ENCODE measurements around the gene MCCD1.

Gene MCCD1

DNA sequence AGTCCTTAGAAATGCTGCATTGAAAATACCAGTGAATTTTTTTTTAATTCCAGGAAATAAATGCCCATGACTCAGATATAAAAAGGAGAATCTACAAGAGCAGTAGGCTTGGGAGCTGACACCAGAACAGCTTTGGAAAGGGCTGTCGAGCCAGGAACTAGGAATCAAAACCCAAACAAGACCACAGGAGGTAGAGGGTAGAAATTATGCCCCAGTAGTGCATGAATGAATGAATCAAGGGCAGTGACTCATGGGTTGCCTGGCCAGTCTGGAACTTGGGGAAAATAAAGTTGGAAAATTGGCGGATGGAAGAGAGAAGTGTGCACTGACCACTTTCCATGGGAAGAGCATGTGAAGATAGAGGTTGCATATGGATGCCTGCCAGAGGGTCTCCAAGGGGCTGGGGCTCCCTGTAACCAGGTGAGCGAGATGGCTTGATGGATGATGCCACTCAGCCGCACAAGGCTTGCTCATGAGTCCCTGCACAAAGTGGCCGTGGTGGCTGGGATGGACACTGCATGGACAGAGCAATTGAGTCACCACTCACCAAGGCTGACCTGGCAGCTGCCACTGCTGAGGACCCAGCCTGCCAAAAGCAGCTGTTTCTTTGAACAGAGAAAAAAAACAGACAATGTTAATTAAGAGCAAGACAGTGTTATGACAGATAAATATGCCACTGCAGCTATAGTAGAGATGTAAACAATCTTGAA is 15.2 kb upstream of the MCCD1 start:
- DNase-seq: no peak

- DNase-seq: no peak
These were observed 6.9 kb upstream of the MCCD1 start for GRCh38 chr6:31521835-31522234.

- DNase-seq: no peak
These were observed 3.2 kb upstream of the MCCD1 start for GRCh38 chr6:31525553-31525931.

DNA sequence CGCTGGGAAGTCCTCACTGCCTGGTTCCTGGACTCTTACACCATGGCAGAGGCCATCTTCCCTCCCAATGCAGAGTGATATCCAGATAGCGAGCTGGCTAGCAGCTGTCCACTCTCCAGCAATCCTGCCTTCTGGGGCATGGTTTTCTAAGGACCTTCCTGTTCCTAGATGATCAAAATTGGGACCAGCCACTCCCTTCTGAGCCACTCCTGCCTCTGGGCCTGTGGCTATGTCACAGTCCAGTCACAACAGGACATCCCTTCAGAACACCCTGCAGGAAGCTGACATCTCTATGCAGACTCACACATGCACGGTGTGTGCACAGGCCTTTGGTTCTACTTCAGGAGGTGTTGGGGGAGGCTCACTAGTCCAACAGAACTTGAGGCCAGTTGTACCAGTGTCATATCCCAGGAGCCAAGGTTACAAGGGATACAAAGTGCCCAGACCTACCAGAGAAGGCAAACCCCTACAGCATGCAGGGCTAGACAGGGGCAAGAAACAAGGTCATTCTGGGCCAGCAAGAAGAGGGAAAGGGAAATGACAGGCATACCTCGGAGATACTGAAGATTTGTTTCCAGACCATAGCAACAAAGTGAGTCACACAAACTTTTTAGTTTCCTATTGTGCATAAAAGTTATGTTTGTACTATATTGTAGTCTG is 2.7 kb upstream of the MCCD1 start:
- DNase-seq: no peak

- no peak for DNase-seq
These were observed 420 bp upstream of the MCCD1 start for GRCh38 chr6:31528307-31528777.

GRCh38 chr6:31529329-31530150 is 778 bp downstream of the MCCD1 start:
- DNase-seq: no peak

GRCh38 chr6:31530659-31531058 is 1.9 kb downstream of the MCCD1 start:
- no peak for DNase-seq

- DNase-seq: no peak
These were observed 2.4 kb downstream of the MCCD1 start for GRCh38 chr6:31531162-31531561.

DNA sequence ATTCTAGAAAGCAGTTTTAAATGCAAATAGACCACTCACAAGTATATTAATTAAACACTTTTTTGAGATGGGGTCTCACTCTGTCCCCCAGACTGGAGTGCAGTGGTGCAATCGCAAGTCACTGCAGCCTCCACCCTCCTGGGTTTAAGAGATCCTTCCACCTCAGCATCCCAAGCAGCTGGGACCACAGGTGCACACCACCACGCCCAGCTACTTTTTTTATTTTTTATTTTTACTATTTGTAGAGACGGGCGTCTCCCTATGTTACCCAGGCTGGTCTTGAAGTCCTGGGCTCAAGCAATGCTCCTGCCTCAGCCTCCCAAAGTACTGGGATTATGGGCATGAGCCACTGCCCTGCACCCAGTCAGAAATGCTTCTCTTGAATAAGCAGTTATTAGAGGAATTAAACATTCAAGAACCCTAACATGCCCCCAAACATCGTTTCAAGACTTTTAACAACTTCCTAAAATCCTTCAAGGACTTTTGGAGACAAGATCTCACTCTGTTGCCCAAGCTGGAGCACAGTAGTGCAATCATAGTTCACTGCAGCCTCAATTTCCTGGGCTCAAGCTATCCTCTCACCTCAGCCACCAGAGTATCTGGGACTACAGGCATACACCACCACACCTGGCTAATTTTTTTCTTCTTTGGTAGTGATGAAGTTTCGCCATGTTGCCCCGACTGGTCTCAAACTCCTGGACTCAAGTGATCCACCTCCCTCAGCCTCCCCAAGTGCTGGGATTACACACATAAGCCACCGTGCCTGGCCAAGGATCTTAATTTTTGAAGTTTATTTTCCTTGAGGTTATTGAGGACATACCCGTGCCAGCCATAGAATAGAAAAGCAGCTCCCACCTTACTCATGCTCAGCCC is 3.2 kb downstream of the MCCD1 start:
- DNase-seq: no peak

GRCh38 chr6:31532644-31533454 is 4.1 kb downstream of the MCCD1 start:
- DNase-seq: no peak

DNA sequence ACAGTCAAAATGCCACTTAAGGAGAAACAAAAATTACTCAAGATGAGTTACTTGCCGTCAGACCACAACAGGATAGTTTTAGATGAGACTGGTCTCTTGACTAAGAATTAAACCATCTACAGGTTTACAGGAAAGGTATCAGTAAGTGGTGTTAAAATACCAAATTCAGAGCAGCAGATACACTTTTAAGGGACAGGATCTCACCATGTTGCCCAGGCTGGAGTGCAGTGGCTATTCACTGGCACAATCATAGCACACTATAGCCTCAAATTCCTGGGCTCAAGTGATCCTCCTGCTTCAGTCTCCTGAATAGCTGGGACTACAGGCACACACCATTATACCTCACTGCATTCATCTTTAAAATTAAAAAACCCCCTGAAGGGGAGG is 4.7 kb downstream of the MCCD1 start:
- no peak for DNase-seq

- DNase-seq: no peak
These were observed 5.2 kb downstream of the MCCD1 start for GRCh38 chr6:31534011-31534410.

DNA sequence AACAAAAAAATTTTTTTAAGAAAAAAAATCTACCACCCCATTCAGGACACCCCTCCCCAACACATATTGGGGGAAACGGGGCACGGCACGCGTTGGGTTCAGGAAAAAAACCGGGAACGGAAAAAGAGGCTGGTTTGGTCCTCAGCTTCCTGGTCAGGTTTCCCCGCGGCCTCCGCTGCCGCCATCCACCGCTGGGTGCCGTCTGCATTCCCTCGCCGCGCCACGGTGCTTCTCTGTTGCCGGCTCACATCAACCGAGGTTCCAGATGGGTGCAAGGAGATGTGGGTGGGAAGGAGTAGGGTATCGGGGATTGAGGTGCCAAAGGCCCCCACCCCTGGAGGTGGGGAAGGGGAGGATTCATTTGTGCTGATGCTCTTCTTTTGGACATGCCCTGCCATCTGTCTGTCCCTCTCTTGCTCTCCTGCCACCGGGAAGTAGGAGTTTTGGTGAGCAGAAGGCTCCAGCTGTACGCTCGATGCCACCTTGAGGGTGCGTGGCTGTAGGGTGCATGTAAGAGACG is 5.8 kb downstream of the MCCD1 start:
- DNase-seq: no peak

DNA sequence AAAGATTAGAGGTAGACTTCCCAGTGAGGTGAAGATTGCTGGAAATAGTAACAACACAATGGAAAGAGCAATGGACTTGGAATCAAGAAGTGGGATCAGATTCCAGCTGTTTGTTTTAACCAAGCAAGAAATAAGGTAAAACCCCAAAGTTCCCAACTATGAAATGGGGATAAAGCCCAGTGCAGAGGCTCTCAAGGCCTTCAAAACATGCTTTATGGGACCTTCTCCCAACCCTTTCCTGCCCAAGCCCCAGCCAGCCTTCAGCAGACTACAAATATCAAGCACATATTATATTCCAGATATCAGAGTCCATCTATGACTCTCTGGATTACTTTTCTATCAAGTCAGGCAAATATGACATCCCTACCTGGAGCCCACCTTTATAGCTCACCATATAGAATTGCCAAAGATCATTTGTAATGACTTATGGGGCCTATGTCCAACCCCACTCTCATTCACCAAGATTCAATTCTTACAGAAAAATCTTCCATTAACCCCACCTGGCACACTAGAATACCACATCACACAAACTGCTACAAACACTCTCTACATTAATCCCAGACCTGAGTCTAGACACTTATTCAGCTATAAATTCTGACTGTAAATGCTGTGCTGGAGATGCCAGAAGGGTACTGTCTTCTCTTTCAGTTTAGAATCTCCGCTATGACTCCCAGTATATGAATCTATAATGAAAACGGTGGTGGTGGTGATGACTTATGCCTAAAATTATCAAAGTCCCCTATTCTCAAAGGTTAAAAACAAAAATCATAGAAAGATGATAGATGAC is 7.0 kb downstream of the MCCD1 start:
- DNase-seq: no peak

DNA sequence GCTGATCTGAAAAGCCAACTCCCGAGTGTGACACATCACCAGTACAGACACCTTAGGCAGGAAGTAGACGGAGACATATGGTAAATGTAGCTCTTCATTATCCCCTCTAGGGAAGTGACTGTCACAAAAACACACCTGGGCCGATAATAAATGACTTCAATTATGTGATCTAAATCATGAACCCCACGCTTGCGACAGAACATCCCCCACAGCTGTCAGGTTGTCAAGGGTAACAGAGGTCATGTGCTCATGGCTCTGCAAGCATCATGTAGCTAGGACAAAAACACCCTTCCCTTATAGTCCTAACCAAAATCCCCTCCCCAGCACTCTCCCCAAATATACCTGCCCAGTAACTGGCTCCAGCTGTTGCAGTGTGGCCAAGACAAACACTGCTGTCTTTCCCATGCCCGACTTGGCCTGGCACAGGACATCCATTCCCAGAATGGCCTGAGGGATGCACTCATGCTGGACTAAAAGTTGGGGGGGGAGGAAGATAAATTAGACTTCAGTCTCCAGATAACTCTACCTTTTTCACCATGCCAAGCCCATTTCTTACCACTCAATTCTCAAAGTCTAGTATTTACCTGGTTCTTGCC is 10.1 kb downstream of the MCCD1 start:
- no peak for DNase-seq

- DNase-seq: no peak
These were observed 11.9 kb downstream of the MCCD1 start for GRCh38 chr6:31540640-31541039.

DNA sequence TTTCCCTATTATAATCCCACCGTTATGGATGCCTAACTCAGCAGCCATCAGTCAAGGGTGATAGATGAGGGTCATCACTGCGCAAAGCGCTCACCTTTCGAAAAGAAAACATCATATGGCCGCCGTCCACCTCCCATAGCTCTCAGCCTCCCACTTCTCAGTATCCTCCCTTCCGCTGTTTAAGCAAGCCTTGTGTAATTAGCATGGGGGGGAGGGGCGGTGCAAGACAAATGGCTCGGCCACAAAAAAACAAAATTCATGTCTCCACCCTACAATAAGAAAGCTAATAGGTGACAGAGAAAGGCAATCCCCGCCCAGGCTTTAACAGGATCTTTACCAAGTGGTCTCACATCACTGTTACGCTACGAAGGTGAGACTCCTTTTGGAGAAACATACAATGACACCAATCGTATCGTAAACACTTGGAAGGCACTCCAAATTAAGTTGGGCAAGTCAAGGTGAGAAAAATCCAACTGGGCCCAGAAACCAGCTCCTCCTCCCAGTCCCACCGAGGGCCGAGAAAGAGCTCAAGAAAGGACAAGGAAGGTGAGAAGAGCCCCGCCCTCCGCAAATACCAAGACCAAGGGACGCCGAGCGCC is 12.4 kb downstream of the MCCD1 start:
- no peak for DNase-seq

- peak; percentile 38 for DNase-seq
These were observed 13.1 kb downstream of the MCCD1 start, which contains the start of gene DDX39B for GRCh38 chr6:31541658-31542521. Gene DDX39B (minus strand): TSS chr6:31542003. CDS start chr6:31540532, 1,471 bp downstream.

- no peak for DNase-seq
These were observed 14.9 kb downstream of the MCCD1 start for GRCh38 chr6:31543639-31544038.

Measured in cortex of kidney (tissue), 1 donor.